NCI-H1694 (cell line): Measurements from ENCODE around the gene KLHL29.
A peak's percentile ranks its signal among the peaks of the same experiment; 100 is the strongest.
"Not testable (repeated sequence)": the region's sequence is repeated elsewhere in the genome, so short reads cannot be mapped to it uniquely, and the experiment has no call there.

ENCODE experiments used
- DNase-seq: peaks from one replicate; lab custom pipeline; 2025; lab: John Stamatoyannopoulos, UW

KLHL29 gene

GRCh38 chr2:23719716-23720115 is 334.7 kb downstream of the KLHL29 start:
- DNase-seq, result no peak

- DNase-seq, result no peak
Observed at GRCh38 chr2:23720705-23721453, 335.9 kb downstream of the KLHL29 start.

- DNase-seq, result no peak
Observed at GRCh38 chr2:23721454-23721826, 336.5 kb downstream of the KLHL29 start.

- no peak for DNase-seq
Observed at GRCh38 chr2:23722255-23722654, 337.3 kb downstream of the KLHL29 start.

- not testable (repeated sequence) for DNase-seq
Observed at GRCh38 chr2:23723029-23723428, 338.1 kb downstream of the KLHL29 start.

- no peak for DNase-seq
Observed at GRCh38 chr2:23734416-23734815, 349.4 kb downstream of the KLHL29 start.

- DNase-seq, result not testable (repeated sequence)
Observed at GRCh38 chr2:23736783-23737182, 351.8 kb downstream of the KLHL29 start.

- DNase-seq, result no peak
Observed at GRCh38 chr2:23745068-23745725, 360.2 kb downstream of the KLHL29 start.

- DNase-seq, result peak; percentile 95
Observed at GRCh38 chr2:23745726-23746105, 360.7 kb downstream of the KLHL29 start.

GRCh38 chr2:23746141-23746863 is 361.3 kb downstream of the KLHL29 start:
- DNase-seq, result no peak

- no peak for DNase-seq
Observed at GRCh38 chr2:23751747-23752265, 366.8 kb downstream of the KLHL29 start.

- DNase-seq, result no peak
Observed at GRCh38 chr2:23753291-23754010, 368.5 kb downstream of the KLHL29 start.

- DNase-seq, result no peak
Observed at GRCh38 chr2:23754970-23755369, 370.0 kb downstream of the KLHL29 start.

- DNase-seq, result no peak
Observed at GRCh38 chr2:23756593-23757292, 371.8 kb downstream of the KLHL29 start.

GRCh38 chr2:23757686-23758433 is 372.9 kb downstream of the KLHL29 start:
- no peak for DNase-seq
